ES-I3 (cell line): Measurements from ENCODE around the gene NEBL.

ENCODE experiments used
- H3K36me3 ChIP-seq: 2 replicates; pipeline ENCODE4 v1.6.1; 2013; ENCODE audit warnings: mild to moderate bottlenecking, low read length, control low read depth, moderate library complexity; ENCODE audit not compliant: insufficient read depth
- H3K4me1 ChIP-seq: 2 replicates; pipeline ENCODE4 v1.6.1; 2013; ENCODE audit warnings: mild to moderate bottlenecking, control low read depth, low read length; ENCODE audit not compliant: insufficient read depth
- H3K9ac ChIP-seq: 2 replicates; pipeline ENCODE4 v1.6.1; 2013; ENCODE audit warnings: low read depth, mild to moderate bottlenecking, low read length, moderate library complexity
- H3K9me3 ChIP-seq: 2 replicates; pipeline ENCODE4 v1.6.1; 2013; ENCODE audit warnings: mild to moderate bottlenecking, low read length, moderate library complexity; ENCODE audit not compliant: control insufficient read depth, insufficient read depth

NEBL gene

GRCh38 chr10:20765066-20765465, 132.0 kb downstream of the NEBL start:
- Histone ChIP-seq H3K4me1 (no peaks in the 10 kb centered on the region), H3K9me3 (no peaks in the 10 kb centered on the region), H3K9ac (no peak overlapping the region), H3K36me3 (no peaks in the 10 kb centered on the region)

GRCh38 chr10:20760460-20760859, 136.7 kb downstream of the NEBL start:
- Histone ChIP-seq H3K36me3 (no peaks in the 10 kb centered on the region), H3K4me1 (no peaks in the 10 kb centered on the region), H3K9me3 (no peaks in the 10 kb centered on the region), H3K9ac (no peak overlapping the region)

- no peak overlapping the region for H3K9ac ChIP-seq
- peaks cover 4% of the 10 kb centered on the region; the same call in 1 of the 2 replicates for H3K9me3 ChIP-seq
- H3K4me1 ChIP-seq: no peaks in the 10 kb centered on the region
- no peaks in the 10 kb centered on the region for H3K36me3 ChIP-seq
Observed at GRCh38 chr10:20748551-20748950, 148.6 kb downstream of the NEBL start.

DNA sequence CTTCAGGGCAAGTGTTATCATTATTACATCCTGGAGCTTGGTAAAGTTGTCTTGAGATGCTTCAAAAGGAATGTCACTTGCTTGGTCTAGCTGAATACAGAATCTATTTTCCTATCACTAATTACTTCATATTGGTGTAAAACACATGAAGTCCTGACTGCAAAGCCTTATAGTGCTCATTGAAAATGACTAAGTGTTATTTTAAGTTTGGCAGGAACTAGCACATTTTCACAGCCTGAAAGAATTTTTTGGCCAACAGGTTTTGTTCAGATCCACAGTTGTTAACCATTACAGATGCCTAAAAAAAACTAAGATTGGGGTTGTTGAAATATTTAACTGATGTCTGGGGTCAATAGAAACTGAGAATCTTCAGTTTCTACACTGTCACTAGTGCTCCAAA, 149.3 kb downstream of the NEBL start:
- peaks cover 4% of the 10 kb centered on the region; the same call in 1 of the 2 replicates for H3K9me3 ChIP-seq
- no peaks in the 10 kb centered on the region for H3K4me1 ChIP-seq
- no peak overlapping the region for H3K9ac ChIP-seq
- H3K36me3 ChIP-seq: no peaks in the 10 kb centered on the region

DNA sequence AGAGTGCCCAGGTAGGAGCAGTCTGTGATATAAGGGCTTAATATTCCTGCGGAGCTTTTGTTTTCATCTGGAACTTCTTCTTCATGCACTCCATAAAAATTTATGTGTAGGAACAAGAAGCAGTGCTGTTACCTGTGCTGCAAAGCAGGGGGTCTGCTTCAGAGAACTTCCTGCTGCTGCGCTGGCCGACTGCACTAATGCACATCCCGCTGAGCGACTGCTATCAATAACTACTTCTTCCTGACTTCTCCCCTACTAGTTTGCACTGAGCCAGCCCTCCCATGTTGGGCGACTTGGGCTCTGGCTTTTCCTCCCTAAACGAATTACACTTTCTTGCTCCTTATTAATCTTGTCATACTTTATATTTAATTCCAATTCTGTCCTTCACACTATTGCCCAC, 150.3 kb downstream of the NEBL start:
- H3K36me3 ChIP-seq: no peaks in the 10 kb centered on the region
- H3K4me1 ChIP-seq: no peaks in the 10 kb centered on the region
- H3K9me3 ChIP-seq: peaks cover 4% of the 10 kb centered on the region; the same call in 1 of the 2 replicates
- no peak overlapping the region for H3K9ac ChIP-seq

- Histone ChIP-seq H3K36me3 (no peaks in the 10 kb centered on the region), H3K9ac (no peak overlapping the region), H3K9me3 (peaks cover 4% of the 10 kb centered on the region), H3K4me1 (no peaks in the 10 kb centered on the region)
Observed at GRCh38 chr10:20745556-20746375, 151.3 kb downstream of the NEBL start.

- H3K4me1 ChIP-seq: no peaks in the 10 kb centered on the region
- H3K9ac ChIP-seq: no peak overlapping the region
- H3K36me3 ChIP-seq: no peaks in the 10 kb centered on the region
- H3K9me3 ChIP-seq: no peaks in the 10 kb centered on the region; the same call in 1 of the 2 replicates
Observed at GRCh38 chr10:20744821-20745220, 152.3 kb downstream of the NEBL start.

DNA sequence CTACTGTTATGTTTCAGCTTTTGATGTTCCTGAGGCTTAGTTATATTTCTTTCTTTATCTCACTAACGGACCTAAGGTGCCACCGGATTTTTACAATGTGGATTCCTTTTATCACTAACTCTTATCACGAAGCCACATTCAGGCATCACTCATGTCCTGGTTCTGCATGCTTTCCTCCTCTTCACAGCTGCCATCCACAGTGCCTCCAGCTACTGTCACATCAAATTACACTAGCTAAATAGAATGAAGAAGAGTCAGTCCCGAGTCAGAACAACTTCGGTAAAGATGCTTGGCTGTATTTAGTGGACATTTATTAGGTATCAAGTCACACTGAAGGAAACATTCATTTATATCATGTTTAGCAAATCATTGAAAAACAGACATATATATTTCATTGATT, 153.2 kb downstream of the NEBL start:
- H3K9ac ChIP-seq: no peak overlapping the region
- H3K4me1 ChIP-seq: no peaks in the 10 kb centered on the region
- no peaks in the 10 kb centered on the region; the same call in 1 of the 2 replicates for H3K9me3 ChIP-seq
- no peaks in the 10 kb centered on the region for H3K36me3 ChIP-seq

DNA sequence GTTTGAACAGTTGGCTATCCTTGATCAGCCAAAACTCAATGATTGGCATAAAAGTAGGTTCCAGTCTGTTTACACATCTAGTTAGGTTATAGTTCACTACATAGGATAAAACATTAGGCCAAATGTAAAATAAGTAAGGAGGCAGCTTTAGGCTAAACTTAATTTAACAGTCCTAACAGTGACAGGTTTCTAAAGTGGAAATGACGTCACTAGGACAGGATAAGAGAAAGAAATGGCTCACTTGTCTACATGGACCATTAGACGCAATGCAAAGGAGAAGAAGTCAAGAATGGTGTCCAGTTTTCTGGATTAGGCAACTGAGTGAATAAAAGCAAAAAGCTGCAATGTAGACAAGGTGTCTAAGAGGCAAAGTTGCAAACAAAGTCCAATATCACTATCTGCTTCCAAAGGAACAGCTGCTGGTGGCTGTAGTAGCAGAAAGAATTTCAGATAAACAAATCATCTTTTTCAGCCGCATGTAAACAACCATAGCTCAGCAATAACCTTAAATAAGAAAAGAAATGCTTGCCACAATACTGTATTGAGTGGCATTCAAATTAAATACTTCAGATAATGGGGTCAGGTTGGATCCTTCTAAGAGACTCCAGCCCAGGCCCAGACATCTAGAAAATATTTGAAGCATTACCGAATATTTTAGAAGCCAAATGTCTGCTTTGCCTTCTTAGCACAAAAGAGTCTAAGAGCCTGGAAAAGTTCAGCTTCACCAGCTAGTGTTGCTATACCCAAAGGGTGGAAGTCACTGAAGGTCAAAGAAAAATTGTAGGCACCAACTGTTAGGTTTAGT, 154.2 kb downstream of the NEBL start:
- Histone ChIP-seq H3K9me3 (no peaks in the 10 kb centered on the region; the same call in 1 of the 2 replicates), H3K4me1 (no peaks in the 10 kb centered on the region), H3K36me3 (no peaks in the 10 kb centered on the region), H3K9ac (no peak overlapping the region)

DNA sequence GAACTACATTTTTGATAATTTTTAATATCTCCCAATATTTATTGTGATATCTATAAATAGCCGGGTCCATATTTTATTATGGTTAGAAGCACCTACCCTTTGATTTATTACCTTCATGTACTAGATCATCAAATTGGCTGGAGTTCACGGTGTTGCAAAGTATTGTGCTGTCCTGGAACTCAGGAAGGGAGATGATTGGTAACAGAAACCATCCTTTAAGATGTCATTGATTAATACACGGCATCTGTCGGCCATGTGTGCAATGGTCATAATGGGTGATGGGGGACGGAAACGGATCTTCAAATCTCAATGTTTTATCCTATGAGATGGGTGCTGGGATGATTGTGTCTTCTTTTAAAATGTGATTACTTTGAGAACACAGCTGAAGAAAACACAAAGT, 157.0 kb downstream of the NEBL start:
- no peaks in the 10 kb centered on the region; the same call in 1 of the 2 replicates for H3K9me3 ChIP-seq
- no peaks in the 10 kb centered on the region for H3K36me3 ChIP-seq
- H3K4me1 ChIP-seq: no peaks in the 10 kb centered on the region
- no peak overlapping the region for H3K9ac ChIP-seq

GRCh38 chr10:20737107-20737506, 160.0 kb downstream of the NEBL start:
- Histone ChIP-seq H3K9me3 (no peaks in the 10 kb centered on the region; the same call in 1 of the 2 replicates), H3K4me1 (no peaks in the 10 kb centered on the region), H3K36me3 (no peaks in the 10 kb centered on the region), H3K9ac (no peak overlapping the region)
